ENCODE results near the gene C4orf51.

The C4orf51 gene

DNA sequence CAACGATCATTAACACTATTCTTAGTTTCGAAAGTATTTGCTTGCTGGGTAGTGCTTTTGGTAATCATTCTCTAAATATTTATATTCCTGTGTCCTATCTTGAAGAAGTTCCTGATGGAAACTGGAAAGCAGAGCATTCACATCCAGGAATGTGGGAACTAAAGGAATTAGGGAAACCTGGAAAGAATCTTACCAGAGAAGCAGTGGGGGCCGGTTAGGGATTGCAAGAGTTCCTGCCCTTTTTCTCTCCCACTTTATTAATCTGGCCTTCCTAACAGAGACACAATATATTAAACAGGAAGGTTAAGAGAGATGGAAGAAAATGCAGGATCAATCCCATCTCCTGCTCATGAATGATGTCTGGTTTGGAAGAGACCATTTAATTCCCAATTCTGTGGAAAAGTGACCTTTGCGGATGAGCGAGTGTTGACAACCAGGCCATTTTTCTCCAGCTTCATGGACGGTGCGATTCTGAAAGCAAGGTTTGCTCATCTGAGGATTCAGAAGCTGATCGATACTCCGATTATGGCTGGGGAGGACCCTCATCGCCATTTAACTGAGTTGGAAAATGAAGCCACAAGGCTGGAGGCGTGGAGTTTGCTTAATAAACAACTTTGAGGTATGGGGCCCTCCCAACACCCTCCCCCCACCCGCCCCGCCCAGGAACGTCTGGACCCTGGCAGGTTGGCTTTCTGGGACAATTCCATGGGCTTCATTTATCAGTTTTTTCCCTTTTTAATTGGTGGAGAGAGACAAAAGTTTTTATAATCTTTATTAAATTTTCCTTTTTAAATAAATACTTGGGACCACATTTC is 52.3 kb downstream of the C4orf51 start:
- Histone ChIP-seq H3K27me3 (ENCODE audit: insufficient read depth, low read length, poor library complexity) (no peaks in the 10 kb centered on the region), H3K79me2 (ENCODE audit: insufficient read depth, low read length) (no peaks in the 10 kb centered on the region), H4K20me1 (ENCODE audit: insufficient read depth, low read length) (no peaks in the 10 kb centered on the region), H3K9me3 (ENCODE audit: insufficient read depth, low read length, severe bottlenecking) (no peaks in the 10 kb centered on the region), H2AFZ (ENCODE audit: low read depth, low read length) (peak overlapping the region; percentile 86), H3K27ac (ENCODE audit: low read length) (no peak overlapping the region), H3K4me1 (ENCODE audit: insufficient read depth, low read length) (peaks cover 14% of the 10 kb centered on the region), H3K4me2 (ENCODE audit: insufficient read depth, low read length) (peak overlapping the region; percentile 72), H3K4me3 (ENCODE audit: low read depth in 1 of 2, low read length in 2 of 2) (peak overlapping the region; percentile 29 to 59; a peak in 3 of 4 replicates), H3K9ac (ENCODE audit: low read depth, low read length) (peak overlapping the region; percentile 52), H3K36me3 (ENCODE audit: insufficient read depth, low read length) (no peaks in the 10 kb centered on the region)
- ATAC-seq (ENCODE audit: insufficient read depth, low read depth) (no peak), DNase-seq (no peak)
- TF ChIP-seq, protein P1, sequence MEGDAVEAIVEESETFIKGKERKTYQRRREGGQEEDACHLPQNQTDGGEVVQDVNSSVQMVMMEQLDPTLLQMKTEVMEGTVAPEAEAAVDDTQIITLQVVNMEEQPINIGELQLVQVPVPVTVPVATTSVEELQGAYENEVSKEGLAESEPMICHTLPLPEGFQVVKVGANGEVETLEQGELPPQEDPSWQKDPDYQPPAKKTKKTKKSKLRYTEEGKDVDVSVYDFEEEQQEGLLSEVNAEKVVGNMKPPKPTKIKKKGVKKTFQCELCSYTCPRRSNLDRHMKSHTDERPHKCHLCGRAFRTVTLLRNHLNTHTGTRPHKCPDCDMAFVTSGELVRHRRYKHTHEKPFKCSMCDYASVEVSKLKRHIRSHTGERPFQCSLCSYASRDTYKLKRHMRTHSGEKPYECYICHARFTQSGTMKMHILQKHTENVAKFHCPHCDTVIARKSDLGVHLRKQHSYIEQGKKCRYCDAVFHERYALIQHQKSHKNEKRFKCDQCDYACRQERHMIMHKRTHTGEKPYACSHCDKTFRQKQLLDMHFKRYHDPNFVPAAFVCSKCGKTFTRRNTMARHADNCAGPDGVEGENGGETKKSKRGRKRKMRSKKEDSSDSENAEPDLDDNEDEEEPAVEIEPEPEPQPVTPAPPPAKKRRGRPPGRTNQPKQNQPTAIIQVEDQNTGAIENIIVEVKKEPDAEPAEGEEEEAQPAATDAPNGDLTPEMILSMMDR (IDR thresholded peaks at IDR 0.05; ENCODE audit: borderline replicate concordance, extremely low read depth, low read length, poor library complexity, severe bottlenecking) = no peak
- TF ChIP-seq EZH2 (IDR thresholded peaks at IDR 0.05; ENCODE audit: borderline replicate concordance, low read depth, low read length, severe bottlenecking) = no peak

DNA sequence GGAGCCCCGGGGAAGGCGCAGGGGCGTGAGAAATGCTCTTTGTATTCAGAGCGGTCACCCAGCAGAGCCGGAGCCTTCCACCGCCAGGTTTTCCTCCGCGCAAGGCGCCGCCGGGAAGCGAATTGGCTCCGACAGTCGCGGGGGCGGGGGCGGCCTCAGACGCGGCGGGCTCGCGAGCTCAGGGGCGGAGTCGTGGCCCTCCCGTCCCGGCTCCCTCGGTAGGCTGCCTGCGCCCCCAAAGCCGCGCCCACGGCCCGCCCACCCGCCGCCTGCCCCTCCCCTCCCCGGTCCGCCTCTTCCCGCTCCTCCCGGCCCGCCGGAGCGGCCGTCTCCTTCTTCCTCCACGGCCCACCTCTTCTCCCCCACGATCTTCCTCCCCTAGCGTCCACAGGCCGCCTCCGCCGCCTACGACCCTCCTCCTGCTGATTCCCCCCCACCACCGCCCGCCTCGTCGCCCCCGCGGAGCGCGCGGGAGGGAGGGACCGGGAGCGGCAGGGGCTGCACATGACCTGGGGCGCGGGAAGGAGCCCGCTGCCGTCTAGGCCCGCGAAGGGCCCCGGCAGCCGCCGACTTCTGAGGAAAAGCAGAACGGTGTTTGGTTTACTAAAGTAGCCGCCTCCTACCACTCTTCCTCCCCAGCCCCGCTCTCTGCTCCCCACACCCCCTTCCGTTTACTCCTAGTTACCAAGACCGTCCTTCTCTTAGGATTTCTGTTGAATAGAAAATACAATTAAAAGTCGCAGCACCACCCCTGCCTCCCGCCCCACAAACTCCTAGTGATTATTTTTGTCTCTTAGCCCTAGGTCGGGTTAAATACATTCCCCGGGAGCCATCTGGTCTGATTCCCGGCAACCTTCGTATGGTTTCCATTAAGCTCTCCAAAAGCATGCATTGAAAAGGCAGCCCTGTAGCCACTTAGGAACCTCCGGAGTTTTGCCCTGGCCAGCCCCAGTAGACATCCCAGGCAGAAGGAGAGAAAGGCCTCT is 53.2 kb downstream of the C4orf51 start:
- H3K4me3 ChIP-seq (ENCODE audit: low read depth in 1 of 2, low read length in 2 of 2) = peak overlapping the region; percentile 29 to 59; a peak in 3 of 4 replicates
- H3K4me2 ChIP-seq (ENCODE audit: insufficient read depth, low read length) = peak overlapping the region; percentile 72
- no peak for TF ChIP-seq EZH2 (IDR thresholded peaks at IDR 0.05; ENCODE audit: borderline replicate concordance, low read depth, low read length, severe bottlenecking)
- TF ChIP-seq, protein P1 (IDR thresholded peaks at IDR 0.05; ENCODE audit: borderline replicate concordance, extremely low read depth, low read length, poor library complexity, severe bottlenecking) = no peak
- ATAC-seq (ENCODE audit: insufficient read depth, low read depth) = peak; percentile 95
- H3K27me3 ChIP-seq (ENCODE audit: insufficient read depth, low read length, poor library complexity) = no peaks in the 10 kb centered on the region
- peak overlapping the region; percentile 58 for H3K9ac ChIP-seq (ENCODE audit: low read depth, low read length)
- peaks cover 14% of the 10 kb centered on the region for H3K4me1 ChIP-seq (ENCODE audit: insufficient read depth, low read length)
- H2AFZ ChIP-seq (ENCODE audit: low read depth, low read length) = peak overlapping the region; percentile 86
- H3K36me3 ChIP-seq (ENCODE audit: insufficient read depth, low read length) = no peaks in the 10 kb centered on the region
- peak; percentile 90 for DNase-seq
- no peaks in the 10 kb centered on the region for H4K20me1 ChIP-seq (ENCODE audit: insufficient read depth, low read length)
- peak overlapping the region; percentile 52 for H3K27ac ChIP-seq (ENCODE audit: low read length)
- no peaks in the 10 kb centered on the region for H3K9me3 ChIP-seq (ENCODE audit: insufficient read depth, low read length, severe bottlenecking)
- H3K79me2 ChIP-seq (ENCODE audit: insufficient read depth, low read length) = no peaks in the 10 kb centered on the region

- Histone ChIP-seq H3K27ac (ENCODE audit: low read length) (no peak overlapping the region), H3K9ac (ENCODE audit: low read depth, low read length) (no peak overlapping the region), H3K79me2 (ENCODE audit: insufficient read depth, low read length) (no peaks in the 10 kb centered on the region), H4K20me1 (ENCODE audit: insufficient read depth, low read length) (no peaks in the 10 kb centered on the region), H3K36me3 (ENCODE audit: insufficient read depth, low read length) (no peaks in the 10 kb centered on the region), H3K9me3 (ENCODE audit: insufficient read depth, low read length, severe bottlenecking) (no peaks in the 10 kb centered on the region), H2AFZ (ENCODE audit: low read depth, low read length) (peak overlapping the region; percentile 78; the same call in 1 of the 2 replicates), H3K4me1 (ENCODE audit: insufficient read depth, low read length) (peaks cover 14% of the 10 kb centered on the region), H3K27me3 (ENCODE audit: insufficient read depth, low read length, poor library complexity) (no peaks in the 10 kb centered on the region), H3K4me3 (ENCODE audit: low read depth in 1 of 2, low read length in 2 of 2) (no peak overlapping the region), H3K4me2 (ENCODE audit: insufficient read depth, low read length) (no peak overlapping the region)
- DNase-seq = no peak
- TF ChIP-seq, protein P1 (IDR thresholded peaks at IDR 0.05; ENCODE audit: borderline replicate concordance, extremely low read depth, low read length, poor library complexity, severe bottlenecking) = no peak
- no peak for TF ChIP-seq EZH2 (IDR thresholded peaks at IDR 0.05; ENCODE audit: borderline replicate concordance, low read depth, low read length, severe bottlenecking)
- ATAC-seq (ENCODE audit: insufficient read depth, low read depth) = no peak
Measured at GRCh38 chr4:145734031-145734430, 54.1 kb downstream of the C4orf51 start.

Data from DND-41 (cell line).